Nephron progenitor cell (in vitro differentiated cells): Measurements from ENCODE around the gene TAF3.
A peak's percentile ranks its signal among the peaks of the same experiment; 100 is the strongest.

Source experiments
- DNase-seq: peaks from one replicate; pipeline ENCODE4 v3.0.0; 2021
- H3K27ac Mint-ChIP-seq: 2 replicates; pipeline ENCODE4 v1.8.0; 2021; ENCODE audit warnings: mild to moderate bottlenecking, moderate library complexity, mixed read lengths
- H3K27me3 Mint-ChIP-seq: 2 replicates; pipeline ENCODE4 v1.8.0; 2021; ENCODE audit warnings: mild to moderate bottlenecking, low read depth, mixed read lengths; ENCODE audit not compliant: poor library complexity
- H3K36me3 Mint-ChIP-seq: 2 replicates; pipeline ENCODE4 v1.8.0; 2021; ENCODE audit warnings: low read depth, mixed read lengths
- H3K4me1 Mint-ChIP-seq: 2 replicates; pipeline ENCODE4 v1.8.0; 2021; ENCODE audit warnings: mixed read lengths
- H3K4me3 Mint-ChIP-seq: 2 replicates; pipeline ENCODE4 v1.8.0; 2021; ENCODE audit warnings: mild to moderate bottlenecking, moderate library complexity, mixed read lengths
- H3K9me3 Mint-ChIP-seq: 2 replicates; pipeline ENCODE4 v1.8.0; 2021; ENCODE audit warnings: mild to moderate bottlenecking, moderate library complexity, mixed read lengths
- TF ChIP-seq, protein P1 (sequence below): fragments of 200-600 bp; sonication (generic); IDR thresholded peaks from 2 replicates; pipeline ENCODE4 v1.5.0; 2021; ENCODE audit warnings: antibody characterized with exemption

The TAF3 gene

GRCh38 chr10:8060010-8060703 lies 241.9 kb downstream of the TAF3 start:
- peaks cover 90% of the 10 kb centered on the region for H3K4me1 Mint-ChIP-seq
- TF ChIP-seq, protein P1, sequence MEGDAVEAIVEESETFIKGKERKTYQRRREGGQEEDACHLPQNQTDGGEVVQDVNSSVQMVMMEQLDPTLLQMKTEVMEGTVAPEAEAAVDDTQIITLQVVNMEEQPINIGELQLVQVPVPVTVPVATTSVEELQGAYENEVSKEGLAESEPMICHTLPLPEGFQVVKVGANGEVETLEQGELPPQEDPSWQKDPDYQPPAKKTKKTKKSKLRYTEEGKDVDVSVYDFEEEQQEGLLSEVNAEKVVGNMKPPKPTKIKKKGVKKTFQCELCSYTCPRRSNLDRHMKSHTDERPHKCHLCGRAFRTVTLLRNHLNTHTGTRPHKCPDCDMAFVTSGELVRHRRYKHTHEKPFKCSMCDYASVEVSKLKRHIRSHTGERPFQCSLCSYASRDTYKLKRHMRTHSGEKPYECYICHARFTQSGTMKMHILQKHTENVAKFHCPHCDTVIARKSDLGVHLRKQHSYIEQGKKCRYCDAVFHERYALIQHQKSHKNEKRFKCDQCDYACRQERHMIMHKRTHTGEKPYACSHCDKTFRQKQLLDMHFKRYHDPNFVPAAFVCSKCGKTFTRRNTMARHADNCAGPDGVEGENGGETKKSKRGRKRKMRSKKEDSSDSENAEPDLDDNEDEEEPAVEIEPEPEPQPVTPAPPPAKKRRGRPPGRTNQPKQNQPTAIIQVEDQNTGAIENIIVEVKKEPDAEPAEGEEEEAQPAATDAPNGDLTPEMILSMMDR, result no peak

GRCh38 chr10:8060704-8061121 lies 242.4 kb downstream of the TAF3 start:
- Mint-ChIP-seq H3K36me3 (peaks cover 13% of the 10 kb centered on the region), H3K27ac (no peak overlapping the region), H3K27me3 (peaks cover 86% of the 10 kb centered on the region), H3K4me1 (peaks cover 92% of the 10 kb centered on the region), H3K4me3 (peak overlapping the region; percentile 70), H3K9me3 (no peaks in the 10 kb centered on the region)
- TF ChIP-seq, protein P1, result no peak
- DNase-seq, result no peak

More at GRCh38 chr10:8060010-8060703, 241.9 kb downstream of the TAF3 start:
- H3K27me3 Mint-ChIP-seq, result peaks cover 88% of the 10 kb centered on the region
- no peaks in the 10 kb centered on the region for H3K9me3 Mint-ChIP-seq
- no peak for DNase-seq
- peak overlapping the region; percentile 70 for H3K4me3 Mint-ChIP-seq
- H3K36me3 Mint-ChIP-seq, result peaks cover 10% of the 10 kb centered on the region
- no peak overlapping the region for H3K27ac Mint-ChIP-seq

GRCh38 chr10:8061274-8062211 lies 243.2 kb downstream of the TAF3 start:
- no peak for DNase-seq
- Mint-ChIP-seq H3K9me3 (no peaks in the 10 kb centered on the region), H3K27ac (no peak overlapping the region), H3K36me3 (peaks cover 21% of the 10 kb centered on the region), H3K27me3 (peaks cover 86% of the 10 kb centered on the region), H3K4me3 (peak overlapping the region; percentile 70), H3K4me1 (peaks cover 97% of the 10 kb centered on the region)
- TF ChIP-seq, protein P1, result no peak

DNA sequence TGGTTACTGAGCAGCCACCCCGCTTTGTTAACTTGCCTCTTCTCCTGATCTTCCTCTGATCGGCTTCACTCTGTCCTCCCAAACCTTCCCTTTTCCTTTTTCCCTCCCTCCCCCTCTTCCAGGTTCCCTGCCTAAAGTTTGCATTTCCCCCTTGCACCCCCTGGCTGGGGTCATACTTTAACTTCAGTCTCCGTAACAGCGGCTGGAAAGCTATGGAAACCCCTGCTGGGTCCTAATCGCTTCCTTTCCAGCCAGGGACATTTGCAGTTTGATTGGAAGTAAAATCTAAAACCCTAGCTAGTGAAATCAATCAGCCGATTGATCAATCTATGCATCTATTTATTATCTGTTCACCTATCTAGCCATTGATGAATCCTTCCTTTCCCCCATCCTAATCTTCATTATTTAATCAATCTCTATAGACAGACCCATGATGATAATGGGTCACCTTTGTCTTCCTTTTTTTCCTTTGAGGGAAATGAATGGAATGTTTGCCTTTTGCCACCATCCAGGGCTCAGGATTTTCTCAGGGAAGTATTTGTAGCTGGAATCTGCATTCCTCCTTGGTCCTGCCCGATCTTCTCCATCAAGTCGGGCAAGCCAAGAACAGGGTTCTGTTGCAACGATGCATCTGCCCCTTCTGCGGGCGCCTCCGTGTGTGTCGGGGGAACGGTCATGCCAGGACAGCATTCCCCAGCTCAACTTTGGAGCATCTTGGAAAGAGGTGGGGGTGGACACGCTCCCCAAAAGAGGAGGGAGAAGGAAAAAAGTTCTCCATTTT lies 245.0 kb downstream of the TAF3 start:
- TF ChIP-seq, protein P1, result no peak
- H3K4me1 Mint-ChIP-seq, result peaks cover 79% of the 10 kb centered on the region
- no peak overlapping the region for H3K27ac Mint-ChIP-seq
- no peaks in the 10 kb centered on the region for H3K9me3 Mint-ChIP-seq
- peak overlapping the region; percentile 59 for H3K4me3 Mint-ChIP-seq
- peaks cover 37% of the 10 kb centered on the region for H3K36me3 Mint-ChIP-seq
- peaks cover 72% of the 10 kb centered on the region for H3K27me3 Mint-ChIP-seq
- DNase-seq, result no peak

- H3K36me3 Mint-ChIP-seq, result peaks cover 42% of the 10 kb centered on the region
- TF ChIP-seq, protein P1, result no peak
- peaks cover 73% of the 10 kb centered on the region for H3K4me1 Mint-ChIP-seq
- H3K9me3 Mint-ChIP-seq, result no peaks in the 10 kb centered on the region
- H3K27me3 Mint-ChIP-seq, result peaks cover 68% of the 10 kb centered on the region
- H3K4me3 Mint-ChIP-seq, result peak overlapping the region; percentile 59
- no peak for DNase-seq
- H3K27ac Mint-ChIP-seq, result no peak overlapping the region
These were observed 245.6 kb downstream of the TAF3 start for GRCh38 chr10:8063935-8064334.
